T-helper 2 cell treated with Interferon-gamma antibody and Interleukin-4, amounts not matched to agents 5 μg/mL and 100 μg/mL, for 36 hours (primary cell): ENCODE measurements around the gene CCNJ.
"Not testable (repeated sequence)": the region's sequence is repeated elsewhere in the genome, so short reads cannot be mapped to it uniquely, and the experiment has no call there.

Experiments
- DNase-seq: peaks from one replicate; pipeline ENCODE4 v3.0.0; 2021; ENCODE audit warnings: low spot score
- H3K27ac Mint-ChIP-seq: one replicate; pipeline ENCODE4 v1.8.0; 2021; ENCODE audit warnings: mild to moderate bottlenecking, mixed read lengths
- H3K27me3 Mint-ChIP-seq: one replicate; pipeline ENCODE4 v1.8.0; 2021; ENCODE audit warnings: low read depth, mixed read lengths
- H3K36me3 Mint-ChIP-seq: one replicate; pipeline ENCODE4 v1.8.0; 2021; ENCODE audit warnings: low read depth, mixed read lengths
- H3K4me1 Mint-ChIP-seq: one replicate; pipeline ENCODE4 v1.8.0; 2021; ENCODE audit warnings: low read depth, mixed read lengths
- H3K4me3 Mint-ChIP-seq: one replicate; pipeline ENCODE4 v1.8.0; 2022; ENCODE audit warnings: mild to moderate bottlenecking, moderate library complexity, mixed read lengths
- H3K9me3 Mint-ChIP-seq: one replicate; pipeline ENCODE4 v1.8.0; 2021; ENCODE audit warnings: mixed read lengths

Gene CCNJ

DNA sequence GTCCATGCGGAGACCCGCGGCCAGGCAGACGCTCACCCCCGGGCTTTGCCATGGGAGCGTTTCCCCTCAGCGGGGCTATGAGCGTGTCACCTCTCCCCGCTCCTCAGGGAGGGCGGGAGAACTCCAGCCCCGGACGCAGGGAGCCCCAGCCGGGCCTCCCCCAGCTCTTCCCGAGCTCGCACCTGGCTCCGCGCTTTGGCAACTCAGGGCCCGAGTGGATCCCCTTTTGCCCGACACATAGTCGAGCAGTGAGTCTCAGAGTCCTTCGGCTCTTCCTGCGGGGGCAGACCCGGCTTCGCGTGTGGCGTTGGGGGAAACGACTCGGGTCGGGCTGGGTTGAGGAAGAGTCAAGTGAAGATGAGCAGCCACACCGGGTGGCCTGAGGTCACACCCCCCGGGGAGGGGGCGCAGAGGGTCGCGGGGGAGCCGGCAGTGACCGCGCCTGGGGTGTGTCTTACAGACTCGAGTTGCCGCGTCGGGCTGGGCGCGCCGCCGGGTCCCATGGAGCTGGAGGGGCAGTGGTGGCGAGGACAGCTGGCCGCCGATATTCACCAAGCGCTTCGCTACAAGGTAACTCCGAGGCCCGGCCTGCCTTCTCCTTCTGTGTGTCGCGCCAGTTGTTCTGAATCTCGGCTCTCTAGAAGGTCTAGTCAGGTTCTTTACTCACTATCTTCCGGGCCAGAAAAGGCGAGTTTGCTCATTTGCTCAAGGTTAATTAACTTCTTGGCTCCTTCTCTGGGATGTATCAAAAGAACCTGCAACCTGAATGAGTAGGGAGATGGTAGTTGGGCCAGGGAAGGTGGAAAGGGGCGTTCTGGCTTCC lies 721 bp downstream of the CCNJ start:
- Mint-ChIP-seq H3K36me3 (peaks cover 31% of the 10 kb centered on the region), H3K4me3 (peak overlapping the region; percentile 92), H3K27ac (peak overlapping the region; percentile 89), H3K9me3 (no peaks in the 10 kb centered on the region), H3K4me1 (peaks cover 34% of the 10 kb centered on the region), H3K27me3 (no peaks in the 10 kb centered on the region)
- peak; percentile 46 for DNase-seq

DNA sequence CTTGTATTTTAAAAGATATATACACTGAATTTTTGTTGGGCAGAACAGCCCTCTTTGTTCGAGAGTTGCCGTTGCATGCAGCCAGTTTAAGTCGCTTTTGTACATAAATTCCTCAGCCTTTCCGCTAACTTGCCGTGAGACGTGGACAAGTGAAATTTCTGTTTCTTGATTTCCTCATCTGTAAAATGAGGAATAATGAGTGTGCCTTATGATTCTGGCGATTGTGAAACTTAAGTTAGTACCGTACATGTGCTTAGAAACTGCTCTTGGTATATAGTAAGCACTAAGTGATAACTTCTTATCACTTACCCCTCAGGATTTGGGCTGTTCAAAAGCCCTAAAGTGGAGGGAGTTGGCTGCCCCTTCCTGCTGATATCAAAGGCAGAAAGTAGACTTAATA lies 1.4 kb downstream of the CCNJ start:
- Mint-ChIP-seq H3K36me3 (peaks cover 34% of the 10 kb centered on the region), H3K4me1 (peaks cover 37% of the 10 kb centered on the region), H3K9me3 (no peaks in the 10 kb centered on the region), H3K27me3 (no peaks in the 10 kb centered on the region), H3K4me3 (peak overlapping the region; percentile 92), H3K27ac (peak overlapping the region; percentile 89)
- DNase-seq = no peak

DNA sequence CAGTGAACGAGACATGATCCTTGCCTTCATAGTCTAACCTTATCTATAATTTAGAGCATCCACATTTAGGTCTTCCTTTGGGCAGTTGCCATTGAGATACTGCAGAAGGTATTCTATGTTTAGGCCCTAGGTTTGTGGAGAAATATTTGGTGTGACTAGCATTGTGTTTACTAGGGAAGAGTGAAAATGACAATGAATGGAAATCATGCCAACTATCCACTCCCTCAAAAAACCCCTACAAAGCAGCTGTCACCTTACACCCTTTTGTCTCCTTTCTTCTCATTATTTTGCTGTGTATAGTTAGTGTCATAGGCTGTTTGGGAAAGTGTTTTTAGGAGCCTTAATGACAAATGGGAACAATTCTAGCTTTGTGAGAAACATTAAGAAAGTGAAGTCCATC lies 3.2 kb downstream of the CCNJ start:
- H3K9me3 Mint-ChIP-seq = no peaks in the 10 kb centered on the region
- H3K4me1 Mint-ChIP-seq = peaks cover 38% of the 10 kb centered on the region
- no peaks in the 10 kb centered on the region for H3K27me3 Mint-ChIP-seq
- H3K4me3 Mint-ChIP-seq = no peak overlapping the region
- H3K36me3 Mint-ChIP-seq = peaks cover 38% of the 10 kb centered on the region
- no peak overlapping the region for H3K27ac Mint-ChIP-seq
- DNase-seq = no peak

DNA sequence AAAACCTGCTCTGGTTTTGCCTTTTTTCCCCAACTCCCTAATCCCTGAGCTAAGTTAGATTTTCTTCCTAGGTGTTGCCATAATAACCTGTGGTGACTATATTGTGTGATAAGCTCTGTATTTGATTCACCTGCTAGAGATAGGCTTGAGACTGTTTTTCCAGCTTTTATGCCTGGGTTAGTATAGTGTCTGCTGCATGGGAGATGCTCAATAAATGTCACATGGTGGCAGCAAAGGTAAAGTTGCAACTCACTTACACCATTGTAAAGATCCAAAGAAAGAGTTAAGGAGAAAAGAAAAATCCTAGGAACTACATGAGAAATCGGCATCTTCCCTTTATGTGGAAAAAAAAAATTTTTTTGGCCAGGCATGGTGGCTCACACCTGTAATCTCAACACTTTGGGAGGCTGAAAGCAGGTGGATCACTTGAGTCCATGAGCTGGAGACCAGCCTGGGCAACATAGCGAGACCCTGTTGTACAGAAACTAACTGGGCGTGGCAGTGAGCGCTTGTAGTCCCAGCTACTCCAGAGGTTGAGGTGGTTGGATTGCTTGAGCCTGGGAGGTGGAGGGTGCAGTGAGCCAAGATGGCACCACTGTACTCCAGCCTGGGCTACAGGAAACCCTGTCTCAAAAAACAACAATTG lies 3.7 kb downstream of the CCNJ start:
- no peaks in the 10 kb centered on the region for H3K27me3 Mint-ChIP-seq
- H3K9me3 Mint-ChIP-seq = no peaks in the 10 kb centered on the region
- no peak overlapping the region for H3K27ac Mint-ChIP-seq
- no peak overlapping the region for H3K4me3 Mint-ChIP-seq
- H3K36me3 Mint-ChIP-seq = peaks cover 43% of the 10 kb centered on the region
- DNase-seq = no peak
- peaks cover 42% of the 10 kb centered on the region for H3K4me1 Mint-ChIP-seq

DNA sequence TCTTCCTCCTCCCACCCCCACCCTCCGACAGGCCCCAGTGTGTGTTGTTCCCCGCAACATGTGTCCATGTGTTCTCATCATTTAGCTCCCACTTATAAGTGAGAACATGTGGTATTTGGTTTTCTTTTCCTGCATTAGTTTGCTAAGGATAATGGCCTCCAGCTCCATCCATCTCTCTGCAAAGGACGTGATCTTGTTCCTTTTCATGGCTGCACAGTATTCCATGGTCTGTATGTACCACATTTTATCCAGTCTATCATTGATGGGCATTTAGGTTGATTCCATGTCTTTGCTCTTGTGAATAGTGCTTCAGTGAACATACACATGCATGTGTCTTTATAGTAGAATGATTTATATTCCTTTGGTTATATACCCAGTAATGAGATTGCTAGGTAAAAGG lies 4.5 kb downstream of the CCNJ start:
- not testable (repeated sequence) for DNase-seq, H3K4me3 Mint-ChIP-seq, H3K9me3 Mint-ChIP-seq, H3K27ac Mint-ChIP-seq, H3K27me3 Mint-ChIP-seq
- H3K4me1 Mint-ChIP-seq = peaks cover 39% of the 10 kb centered on the region
- peaks cover 48% of the 10 kb centered on the region for H3K36me3 Mint-ChIP-seq

DNA sequence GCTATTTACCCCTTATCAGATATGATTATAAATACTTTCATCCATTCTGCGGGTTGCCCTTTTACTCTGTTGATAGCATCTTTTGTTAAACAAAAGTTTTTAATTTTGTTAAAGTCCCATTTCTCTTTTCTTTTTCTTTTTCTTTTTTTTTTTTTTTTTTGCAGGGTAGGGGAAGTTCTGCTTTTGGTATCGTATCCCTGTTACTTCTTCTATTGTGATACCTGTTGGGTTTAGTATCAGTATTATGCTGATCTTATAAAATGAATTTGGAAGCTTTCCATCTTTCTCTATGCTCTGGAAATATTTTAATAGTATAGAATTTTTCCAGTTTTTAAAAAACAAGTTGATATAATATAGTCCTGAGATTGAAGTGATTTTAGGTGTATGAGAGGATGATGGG lies 6.0 kb downstream of the CCNJ start:
- no peak for DNase-seq
- Mint-ChIP-seq H3K4me1 (peaks cover 44% of the 10 kb centered on the region), H3K9me3 (no peaks in the 10 kb centered on the region), H3K27ac (no peak overlapping the region), H3K4me3 (no peak overlapping the region), H3K36me3 (peaks cover 48% of the 10 kb centered on the region), H3K27me3 (no peaks in the 10 kb centered on the region)

DNA sequence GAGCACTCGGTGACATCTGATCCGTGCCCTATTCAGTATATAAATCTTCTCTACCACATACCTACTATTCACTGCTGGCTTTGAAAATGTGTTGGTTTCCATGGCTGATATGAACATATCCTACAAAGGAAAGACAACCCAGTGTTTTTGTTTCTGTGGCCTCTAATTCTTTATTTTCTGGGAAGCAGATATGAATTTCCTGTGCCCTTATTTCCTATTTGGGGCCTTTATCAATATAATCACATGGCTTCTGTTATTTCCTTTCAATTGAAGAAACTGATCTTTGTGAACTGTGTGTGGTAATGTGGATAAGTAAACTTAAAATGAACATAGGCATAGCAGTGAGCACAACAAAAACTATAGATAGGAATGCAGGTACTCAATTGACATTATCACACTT lies 10.6 kb downstream of the CCNJ start:
- Mint-ChIP-seq H3K36me3 (peaks cover 54% of the 10 kb centered on the region), H3K4me3 (no peak overlapping the region), H3K9me3 (no peaks in the 10 kb centered on the region), H3K4me1 (peaks cover 17% of the 10 kb centered on the region), H3K27me3 (no peaks in the 10 kb centered on the region), H3K27ac (no peak overlapping the region)
- no peak for DNase-seq

DNA sequence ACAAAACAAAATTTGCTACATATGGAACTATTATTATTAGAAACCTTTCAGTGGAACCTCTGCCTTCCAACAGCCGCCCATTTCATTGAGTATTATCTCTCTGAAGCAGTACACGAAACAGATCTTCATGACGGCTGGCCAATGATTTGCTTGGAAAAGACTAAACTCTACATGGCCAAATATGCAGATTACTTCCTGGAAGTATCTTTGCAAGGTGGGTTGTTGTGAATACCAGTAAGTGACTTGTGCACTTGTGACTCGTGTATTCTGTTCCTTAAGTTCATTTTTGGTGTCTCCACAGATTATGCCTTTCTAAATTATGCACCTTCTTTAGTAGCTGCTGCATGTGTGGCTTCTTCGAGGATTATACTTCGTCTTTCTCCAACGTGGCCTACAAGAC lies 13.4 kb downstream of the CCNJ start:
- Mint-ChIP-seq H3K4me3 (no peak overlapping the region), H3K36me3 (peaks cover 56% of the 10 kb centered on the region), H3K27ac (no peak overlapping the region), H3K27me3 (no peaks in the 10 kb centered on the region), H3K4me1 (peaks cover 10% of the 10 kb centered on the region), H3K9me3 (no peaks in the 10 kb centered on the region)
- DNase-seq = no peak

DNA sequence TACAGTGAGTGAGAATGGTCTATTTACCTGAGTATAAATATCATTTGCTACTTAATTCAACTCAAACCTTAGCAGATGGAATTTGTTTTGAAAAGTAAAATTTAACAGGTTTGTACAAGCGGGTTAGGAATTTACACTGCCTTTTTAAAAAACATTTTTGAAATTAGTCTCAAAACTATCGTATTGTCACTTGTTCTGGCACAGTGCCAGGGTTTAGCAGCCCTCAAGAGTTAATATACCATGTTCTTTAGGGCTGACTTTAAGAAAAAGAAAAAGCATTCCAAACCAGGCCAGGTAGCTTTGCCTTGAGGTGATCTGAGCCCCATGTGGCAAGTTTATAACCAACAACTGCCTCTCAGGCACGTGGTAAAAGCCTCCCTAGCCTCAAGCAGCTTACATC lies 17.8 kb downstream of the CCNJ start:
- Mint-ChIP-seq H3K4me1 (peaks cover 30% of the 10 kb centered on the region), H3K27ac (no peak overlapping the region), H3K9me3 (peaks cover 4% of the 10 kb centered on the region), H3K27me3 (no peaks in the 10 kb centered on the region), H3K36me3 (peaks cover 58% of the 10 kb centered on the region), H3K4me3 (no peak overlapping the region)
- DNase-seq = no peak

DNA sequence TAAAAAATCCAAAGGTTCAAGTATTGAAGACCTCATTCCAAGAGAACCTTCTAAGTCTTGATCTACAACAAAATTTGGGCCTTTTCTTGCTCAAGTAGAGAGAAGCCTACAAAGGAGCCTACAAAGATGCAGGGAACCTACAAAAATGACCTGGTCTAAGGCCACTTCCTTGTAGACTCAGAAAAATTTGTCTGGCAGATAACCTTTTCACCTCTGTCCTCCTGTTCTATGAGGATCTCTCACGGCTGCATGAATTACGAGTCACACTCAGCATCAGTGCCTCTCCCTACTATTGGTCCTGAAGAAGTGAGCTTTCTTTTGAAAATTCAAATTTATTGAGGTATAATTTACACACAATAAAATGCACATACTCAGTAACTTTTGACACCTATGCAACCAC lies 29.3 kb downstream of the CCNJ start:
- Mint-ChIP-seq H3K4me3 (no peak overlapping the region), H3K27ac (no peak overlapping the region), H3K4me1 (peaks cover 26% of the 10 kb centered on the region), H3K9me3 (no peaks in the 10 kb centered on the region), H3K36me3 (peaks cover 4% of the 10 kb centered on the region), H3K27me3 (no peaks in the 10 kb centered on the region)
- no peak for DNase-seq

DNA sequence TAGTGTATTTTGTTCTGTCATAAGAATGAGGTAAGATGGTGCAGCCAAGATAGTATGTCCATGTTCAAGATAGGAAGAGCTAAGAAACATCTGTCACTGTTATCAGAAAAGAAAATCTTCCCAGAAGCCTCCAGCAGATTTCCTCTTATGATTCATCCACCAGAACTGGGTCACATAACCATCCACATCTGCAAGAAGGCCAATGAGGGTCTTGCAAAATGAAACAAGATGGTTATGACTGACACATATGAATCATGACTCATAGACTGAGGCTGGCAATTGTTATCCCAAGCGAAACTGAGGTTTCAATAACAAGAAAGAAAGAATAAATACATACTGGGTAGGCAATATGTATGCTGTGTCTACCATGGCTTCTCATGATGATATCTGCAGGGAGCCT lies 30.3 kb downstream of the CCNJ start:
- peak; percentile 55 for DNase-seq
- no peaks in the 10 kb centered on the region for H3K27me3 Mint-ChIP-seq
- no peak overlapping the region for H3K27ac Mint-ChIP-seq
- H3K4me1 Mint-ChIP-seq = peaks cover 26% of the 10 kb centered on the region
- H3K36me3 Mint-ChIP-seq = peaks cover 4% of the 10 kb centered on the region
- peak overlapping the region; percentile 20 for H3K4me3 Mint-ChIP-seq
- H3K9me3 Mint-ChIP-seq = no peaks in the 10 kb centered on the region

DNA sequence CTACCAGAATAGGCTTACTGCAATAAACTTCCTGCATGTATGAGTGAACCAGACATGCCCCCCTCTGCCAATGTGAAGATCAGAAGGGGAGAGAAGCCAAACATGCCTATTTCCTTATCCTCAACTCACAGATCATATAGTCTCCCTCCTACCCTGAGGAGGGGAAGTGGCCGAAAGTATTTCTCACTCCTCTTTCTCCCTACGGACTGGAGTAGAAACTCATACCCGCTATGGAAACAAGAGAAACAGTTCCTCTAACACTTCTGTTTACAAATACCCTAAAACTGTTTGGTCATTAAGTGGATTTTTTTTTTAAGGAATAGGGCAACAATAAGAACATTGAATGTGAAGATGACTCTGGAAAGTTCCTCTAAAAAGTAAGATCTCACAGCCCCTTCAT lies 31.4 kb downstream of the CCNJ start:
- Mint-ChIP-seq H3K4me3 (no peak overlapping the region), H3K4me1 (peaks cover 26% of the 10 kb centered on the region), H3K36me3 (peaks cover 4% of the 10 kb centered on the region), H3K27me3 (no peaks in the 10 kb centered on the region), H3K27ac (no peak overlapping the region), H3K9me3 (no peaks in the 10 kb centered on the region)
- DNase-seq = no peak

DNA sequence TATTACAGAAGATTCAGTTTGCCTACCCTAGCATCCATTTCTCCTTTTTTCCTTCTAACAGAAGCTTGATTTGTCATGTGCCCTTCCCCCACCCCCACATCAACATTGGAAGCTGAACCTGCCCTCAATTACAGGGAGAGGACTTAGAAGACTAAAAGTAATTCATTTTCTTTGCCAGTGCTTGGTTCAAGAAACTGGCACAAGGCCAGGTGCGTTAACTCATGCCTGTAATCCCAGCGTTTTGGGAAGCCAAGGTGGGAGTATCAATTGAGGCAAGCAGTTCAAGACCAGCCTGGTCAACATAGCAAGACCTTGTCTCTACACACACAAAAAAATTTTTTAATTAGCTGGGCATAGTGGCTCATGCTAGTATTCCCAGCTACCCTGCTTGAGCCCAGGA lies 32.6 kb downstream of the CCNJ start:
- no peak for DNase-seq
- Mint-ChIP-seq H3K27ac (no peak overlapping the region), H3K27me3 (no peaks in the 10 kb centered on the region), H3K4me1 (peaks cover 32% of the 10 kb centered on the region), H3K4me3 (no peak overlapping the region), H3K9me3 (no peaks in the 10 kb centered on the region), H3K36me3 (peaks cover 8% of the 10 kb centered on the region)

DNA sequence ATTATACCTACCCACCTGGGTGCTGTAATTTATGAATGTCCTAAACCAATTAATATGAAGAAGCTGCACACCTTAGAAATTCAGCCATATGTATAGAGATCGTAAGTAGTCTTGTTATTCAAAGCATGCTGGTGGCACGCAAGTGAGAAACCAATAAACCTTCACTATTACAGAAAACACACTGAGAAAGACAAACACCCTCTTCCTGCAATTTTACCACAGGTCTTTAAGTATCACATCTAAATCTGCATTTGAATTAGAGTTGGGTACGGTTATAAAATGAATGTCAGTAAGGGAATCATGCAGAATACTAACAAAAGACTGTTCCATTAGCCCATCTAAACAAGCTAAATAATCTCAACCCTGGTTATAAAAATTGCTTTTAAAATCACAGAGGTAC lies 33.8 kb downstream of the CCNJ start:
- Mint-ChIP-seq H3K27ac (no peak overlapping the region), H3K4me3 (no peak overlapping the region), H3K4me1 (peaks cover 30% of the 10 kb centered on the region), H3K36me3 (peaks cover 8% of the 10 kb centered on the region), H3K9me3 (no peaks in the 10 kb centered on the region), H3K27me3 (no peaks in the 10 kb centered on the region)
- DNase-seq = no peak
